Midbrain (tissue), 1 donor: ENCODE data around the gene DLGAP5.

Experiments used
- DNase-seq: peaks from one replicate; lab custom pipeline; 2025; lab: John Stamatoyannopoulos, UW

The DLGAP5 gene, protein sequence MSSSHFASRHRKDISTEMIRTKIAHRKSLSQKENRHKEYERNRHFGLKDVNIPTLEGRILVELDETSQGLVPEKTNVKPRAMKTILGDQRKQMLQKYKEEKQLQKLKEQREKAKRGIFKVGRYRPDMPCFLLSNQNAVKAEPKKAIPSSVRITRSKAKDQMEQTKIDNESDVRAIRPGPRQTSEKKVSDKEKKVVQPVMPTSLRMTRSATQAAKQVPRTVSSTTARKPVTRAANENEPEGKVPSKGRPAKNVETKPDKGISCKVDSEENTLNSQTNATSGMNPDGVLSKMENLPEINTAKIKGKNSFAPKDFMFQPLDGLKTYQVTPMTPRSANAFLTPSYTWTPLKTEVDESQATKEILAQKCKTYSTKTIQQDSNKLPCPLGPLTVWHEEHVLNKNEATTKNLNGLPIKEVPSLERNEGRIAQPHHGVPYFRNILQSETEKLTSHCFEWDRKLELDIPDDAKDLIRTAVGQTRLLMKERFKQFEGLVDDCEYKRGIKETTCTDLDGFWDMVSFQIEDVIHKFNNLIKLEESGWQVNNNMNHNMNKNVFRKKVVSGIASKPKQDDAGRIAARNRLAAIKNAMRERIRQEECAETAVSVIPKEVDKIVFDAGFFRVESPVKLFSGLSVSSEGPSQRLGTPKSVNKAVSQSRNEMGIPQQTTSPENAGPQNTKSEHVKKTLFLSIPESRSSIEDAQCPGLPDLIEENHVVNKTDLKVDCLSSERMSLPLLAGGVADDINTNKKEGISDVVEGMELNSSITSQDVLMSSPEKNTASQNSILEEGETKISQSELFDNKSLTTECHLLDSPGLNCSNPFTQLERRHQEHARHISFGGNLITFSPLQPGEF

DNA sequence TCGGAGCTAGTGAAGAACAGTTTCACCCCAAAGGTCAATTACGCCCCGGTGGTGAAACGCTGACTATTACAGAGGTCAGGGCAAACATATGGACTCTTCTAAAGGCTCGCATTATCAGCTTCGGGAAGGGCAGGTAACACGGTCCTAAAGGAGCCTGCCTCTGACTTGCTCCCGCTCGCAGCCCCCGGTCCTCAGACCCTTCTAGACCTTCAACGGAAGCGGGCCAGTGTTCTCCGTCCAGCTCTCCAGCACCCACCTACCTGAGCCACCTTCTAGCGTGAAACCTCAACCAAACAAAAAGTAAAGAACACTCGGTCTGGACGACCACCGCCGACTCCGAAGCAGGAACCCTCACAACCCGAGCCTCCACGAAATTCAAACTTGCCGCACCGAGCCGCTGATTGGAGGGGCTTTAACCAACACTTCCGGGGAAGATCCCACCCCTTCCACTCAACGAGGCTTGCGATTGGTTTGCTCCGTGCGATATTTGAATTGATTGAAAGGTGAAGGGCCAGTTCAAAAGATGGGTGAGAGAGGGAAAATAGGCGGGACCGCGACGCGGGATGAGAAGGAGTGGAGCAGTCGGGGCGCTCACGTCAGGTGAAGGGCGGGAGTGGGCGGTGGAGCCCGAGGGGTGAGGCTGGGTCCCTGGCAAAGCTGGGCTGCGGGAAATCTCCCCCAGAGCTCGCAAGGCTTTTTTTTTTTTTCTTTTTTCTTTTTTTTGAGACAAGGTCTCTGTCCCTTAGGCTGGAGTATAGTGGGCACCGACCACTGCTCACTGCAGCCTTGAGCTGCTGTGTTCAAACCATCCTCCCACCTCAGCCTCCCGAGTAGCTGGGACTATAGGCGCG lies at the start of gene DLGAP5:
TSS of gene DLGAP5 (minus strand) at position 383 of the 851 bp plus-strand sequence. CDS start 2,406 bp downstream, outside the sequence.
- DNase-seq, result peak; percentile 95

DNA sequence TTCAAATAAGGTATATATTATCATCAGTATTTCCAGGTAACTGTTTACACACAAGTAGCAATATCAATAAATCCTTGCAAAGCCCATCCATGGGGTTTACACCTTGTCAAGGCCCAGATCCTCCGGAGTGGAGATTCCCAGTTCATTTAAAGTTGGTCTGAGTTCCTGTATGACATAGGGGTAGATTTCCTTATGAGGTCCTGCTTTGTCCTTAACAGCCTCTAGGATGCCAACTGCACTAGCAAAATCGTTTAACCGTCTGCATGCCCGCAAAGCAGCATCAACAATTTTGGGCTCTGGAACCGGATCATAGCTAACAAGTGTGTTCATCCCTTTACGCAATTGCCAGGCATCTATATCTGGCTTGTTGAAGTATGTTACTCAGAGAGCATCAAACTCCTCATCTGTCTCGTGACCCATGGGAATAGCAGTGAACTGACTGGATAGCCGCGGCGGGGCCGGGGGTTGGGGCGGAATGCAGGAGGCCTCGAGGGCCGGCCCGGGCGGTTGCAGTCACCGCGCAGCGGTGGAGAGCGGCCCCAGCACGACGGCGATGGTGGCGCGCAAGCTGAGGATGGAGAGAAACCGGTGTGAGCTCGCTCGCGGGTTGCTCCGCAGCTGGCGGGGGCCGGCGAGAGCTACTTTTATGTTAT lies 49.3 kb upstream of the DLGAP5 start:
- no peak for DNase-seq

DNA sequence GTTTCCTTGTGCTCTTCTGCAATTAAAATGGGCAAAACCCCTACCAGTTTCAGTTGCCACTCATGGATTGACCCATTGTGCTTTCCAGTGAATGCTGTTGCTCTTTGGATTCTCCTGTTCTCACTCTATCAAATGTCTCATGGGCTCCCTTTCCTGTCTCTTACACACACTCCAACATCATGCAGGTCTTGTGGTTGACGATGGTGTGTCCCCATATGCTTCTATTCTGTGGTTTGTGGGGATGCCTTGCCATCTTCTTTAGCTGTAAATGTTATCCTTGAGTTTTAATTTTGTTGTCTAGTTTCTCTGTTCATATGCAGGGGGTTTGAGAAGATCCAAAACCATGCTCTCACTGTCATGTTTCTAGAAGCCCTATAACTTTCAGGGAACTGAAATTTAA lies 47.9 kb upstream of the DLGAP5 start:
- DNase-seq, result no peak

DNA sequence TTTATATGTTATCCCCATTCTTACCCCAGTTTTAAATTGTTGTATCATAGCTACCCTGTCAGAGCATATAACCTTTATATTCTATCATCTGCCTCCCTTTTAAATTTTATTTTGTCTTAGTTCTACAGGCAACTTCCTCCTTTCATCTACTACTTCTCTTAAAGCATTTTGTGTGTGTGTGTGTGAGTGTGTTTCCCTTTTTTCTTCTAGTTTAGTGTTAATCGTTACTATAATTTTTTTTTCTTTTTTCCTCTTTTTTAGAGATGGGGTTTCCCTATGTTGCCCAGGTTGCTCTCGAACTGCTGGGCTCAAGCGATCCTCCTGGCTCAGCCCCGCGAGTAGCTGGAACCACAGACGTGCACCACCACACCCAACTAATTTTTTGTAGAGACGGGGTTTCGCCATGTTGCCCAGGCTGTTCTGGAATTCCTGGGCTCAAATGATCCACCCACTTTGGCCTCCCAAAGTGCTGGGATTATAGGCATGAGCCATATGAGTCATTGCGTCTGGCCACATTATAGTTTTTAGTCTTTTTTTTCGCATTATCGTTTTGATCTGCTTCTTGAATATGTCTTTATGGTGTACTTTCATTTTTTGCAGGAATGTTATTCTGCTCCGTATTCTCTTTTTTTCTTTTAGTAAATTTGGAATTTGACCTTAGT lies 46.8 kb upstream of the DLGAP5 start:
- no peak for DNase-seq

DNA sequence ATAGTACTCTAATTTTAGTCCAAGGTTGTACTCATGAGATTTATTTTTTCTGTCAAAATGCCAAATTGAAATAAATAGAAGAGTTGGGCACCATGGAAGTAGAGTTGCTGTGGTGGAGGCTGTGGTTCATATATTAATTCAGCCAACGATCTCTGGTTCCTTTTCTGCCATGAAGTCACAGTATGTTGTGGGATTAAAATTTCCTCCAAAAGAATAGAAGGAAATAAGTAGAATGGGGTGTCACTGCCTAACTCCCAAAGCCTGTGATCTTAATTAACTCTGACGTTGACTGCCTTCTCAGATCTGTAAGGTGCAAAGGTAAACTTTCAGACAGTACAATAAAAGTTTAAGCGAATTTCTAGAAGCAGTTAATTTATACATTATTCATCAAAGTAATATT lies 42.2 kb upstream of the DLGAP5 start:
- no peak for DNase-seq

DNA sequence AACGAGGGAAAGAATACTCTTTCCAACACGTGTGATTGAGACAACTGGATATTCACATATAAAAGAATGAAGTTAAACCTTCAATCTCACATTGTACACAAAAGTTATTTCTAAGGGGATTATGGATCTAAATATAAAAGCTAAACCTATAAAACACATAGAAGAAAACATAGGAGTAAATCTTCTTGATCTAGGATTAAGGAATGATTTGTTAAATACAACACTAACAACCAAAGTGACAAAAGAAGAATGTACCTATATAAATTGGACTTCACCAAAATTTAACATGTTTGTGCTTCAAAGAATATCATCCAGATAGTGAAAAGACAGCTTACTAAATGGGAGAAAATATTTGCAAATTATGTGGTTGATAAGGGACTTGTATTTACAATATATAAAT lies 36.9 kb upstream of the DLGAP5 start:
- DNase-seq, result no peak

DNA sequence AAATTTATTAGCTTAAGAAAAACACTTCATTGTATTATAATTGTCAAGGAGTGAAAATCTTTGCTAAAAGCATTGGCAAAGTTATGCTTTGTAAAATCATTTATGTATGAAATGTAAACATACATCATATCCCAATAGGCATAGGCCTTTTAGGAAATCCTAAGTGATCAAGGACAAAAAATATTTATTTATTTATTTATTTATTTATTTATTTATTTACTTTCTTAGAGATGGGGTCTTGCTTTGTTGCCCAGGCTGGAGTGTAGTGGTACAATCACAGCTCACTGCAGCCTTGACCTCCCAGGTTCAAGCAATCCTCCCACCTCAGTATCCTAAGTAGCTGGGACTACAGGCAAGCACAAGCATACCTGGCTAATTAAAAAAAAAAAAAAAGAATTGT lies 32.0 kb upstream of the DLGAP5 start:
- no peak for DNase-seq

DNA sequence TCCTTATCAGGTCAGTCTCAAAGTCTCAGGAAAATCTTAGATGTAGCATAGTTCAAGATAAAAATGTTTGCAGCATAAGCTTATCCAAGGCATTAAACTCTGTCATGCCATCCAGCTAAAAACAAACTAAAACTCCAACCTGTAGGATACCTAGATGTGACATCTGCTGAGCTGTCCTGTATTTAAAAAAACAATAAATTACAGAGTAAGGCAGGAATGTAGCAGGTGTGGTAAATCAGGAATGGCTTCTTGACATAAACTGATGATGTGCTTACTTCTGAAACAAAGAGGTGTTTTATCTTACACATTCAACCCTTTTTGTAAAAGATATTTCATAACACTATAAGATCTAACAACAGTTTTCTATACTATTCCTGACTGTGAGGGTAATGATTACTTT lies 30.6 kb upstream of the DLGAP5 start:
- DNase-seq, result no peak

DNA sequence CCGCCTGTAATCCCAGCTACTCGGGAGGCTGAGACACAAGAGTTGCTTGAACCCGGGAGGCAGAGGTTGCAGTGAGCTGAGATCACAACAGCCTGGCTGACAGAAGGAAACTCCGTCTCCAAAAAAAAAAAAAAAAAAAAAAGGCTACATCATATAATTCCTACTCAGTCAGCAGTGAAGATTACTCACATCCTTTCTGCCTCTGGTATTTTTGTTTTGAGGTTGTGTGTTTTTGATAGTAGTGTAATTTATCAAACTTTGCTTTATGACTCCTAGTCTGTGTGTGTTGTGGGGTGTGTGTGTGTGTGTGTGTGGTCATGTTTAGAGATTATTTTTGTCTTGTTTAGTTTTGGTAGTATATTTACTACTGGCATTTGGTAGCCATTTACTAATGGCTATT lies 29.8 kb upstream of the DLGAP5 start:
- no peak for DNase-seq

DNA sequence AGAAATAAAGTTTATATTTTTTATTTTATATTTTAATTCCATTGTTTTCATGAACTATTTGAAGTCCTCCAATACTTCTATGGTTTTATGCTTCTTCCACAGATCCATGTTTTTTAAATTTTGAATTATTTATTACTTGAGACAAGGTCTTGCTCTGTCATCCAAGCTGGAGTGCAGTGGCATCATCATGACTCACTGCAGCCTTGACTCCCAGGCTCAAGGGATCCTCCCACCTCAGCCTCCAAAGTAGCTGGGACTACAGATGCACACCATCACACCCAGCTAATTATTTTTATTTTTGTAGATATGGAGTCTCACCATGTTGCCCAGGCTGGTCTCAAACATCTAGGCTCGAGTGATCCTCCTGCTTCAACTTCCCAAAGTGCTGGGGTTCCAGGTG lies 28.8 kb upstream of the DLGAP5 start:
- DNase-seq, result no peak

DNA sequence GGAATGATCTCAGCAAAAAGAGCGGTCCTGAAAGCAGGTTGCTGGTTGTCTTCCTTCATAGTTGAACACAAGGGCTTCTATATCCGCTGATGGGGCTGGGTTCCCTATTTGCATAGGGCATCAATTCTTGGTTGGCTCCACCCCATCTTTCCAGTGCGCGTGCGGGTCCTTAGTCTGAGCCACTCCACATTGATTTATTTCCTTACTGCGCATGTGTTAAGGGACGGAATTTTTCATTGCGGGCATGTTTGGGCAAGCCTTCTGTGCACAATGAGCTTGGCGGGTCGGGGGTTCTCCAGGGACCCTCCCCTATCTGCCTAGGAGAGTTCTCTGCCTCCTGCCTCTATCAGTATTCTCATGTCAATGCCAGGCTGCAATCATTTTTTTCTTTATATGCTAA lies 21.2 kb upstream of the DLGAP5 start:
- DNase-seq, result no peak

DNA sequence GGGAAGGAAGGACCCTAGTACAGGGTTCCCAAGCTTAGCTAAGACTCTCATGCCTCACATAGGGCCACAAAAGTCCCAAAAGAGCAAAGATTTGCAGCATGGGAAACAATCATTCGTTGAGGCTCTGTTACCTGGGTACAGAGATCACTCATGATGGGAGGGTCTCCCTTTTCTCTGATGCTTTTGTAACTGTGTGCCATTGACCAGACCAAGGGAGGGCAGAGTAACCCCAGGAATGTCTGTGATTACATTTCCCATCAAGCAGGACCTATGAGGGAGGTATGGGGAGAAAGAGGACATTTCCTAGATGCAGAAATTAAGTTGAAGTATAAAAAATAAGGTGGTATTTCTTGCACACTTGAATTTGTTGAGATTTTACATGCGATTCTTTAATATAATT lies 16.4 kb upstream of the DLGAP5 start:
- DNase-seq, result no peak

DNA sequence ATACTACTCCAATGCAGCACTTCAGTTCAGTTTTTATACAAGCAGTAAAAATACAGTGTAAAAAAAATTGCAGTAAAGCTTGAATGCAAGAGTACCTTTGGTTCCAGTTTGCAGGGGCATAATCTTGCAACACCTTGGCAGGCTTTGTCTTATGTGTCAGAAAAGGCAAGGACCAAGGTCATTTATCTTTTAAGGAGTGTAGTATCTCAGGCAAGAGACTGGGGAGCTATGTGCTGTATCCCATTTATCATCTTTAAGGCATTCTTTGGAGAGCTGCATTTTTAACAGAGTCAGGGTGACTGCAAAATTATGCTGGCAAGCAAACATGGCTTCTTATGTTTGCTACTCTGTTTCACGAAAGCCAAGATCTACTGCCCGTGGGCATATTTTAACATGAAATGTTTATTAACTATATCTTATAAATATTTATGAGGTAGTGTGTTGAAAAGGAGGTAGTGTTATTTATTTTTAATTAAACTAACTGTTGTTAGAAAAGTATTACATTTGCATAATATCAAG lies 14.8 kb upstream of the DLGAP5 start:
- DNase-seq, result no peak

DNA sequence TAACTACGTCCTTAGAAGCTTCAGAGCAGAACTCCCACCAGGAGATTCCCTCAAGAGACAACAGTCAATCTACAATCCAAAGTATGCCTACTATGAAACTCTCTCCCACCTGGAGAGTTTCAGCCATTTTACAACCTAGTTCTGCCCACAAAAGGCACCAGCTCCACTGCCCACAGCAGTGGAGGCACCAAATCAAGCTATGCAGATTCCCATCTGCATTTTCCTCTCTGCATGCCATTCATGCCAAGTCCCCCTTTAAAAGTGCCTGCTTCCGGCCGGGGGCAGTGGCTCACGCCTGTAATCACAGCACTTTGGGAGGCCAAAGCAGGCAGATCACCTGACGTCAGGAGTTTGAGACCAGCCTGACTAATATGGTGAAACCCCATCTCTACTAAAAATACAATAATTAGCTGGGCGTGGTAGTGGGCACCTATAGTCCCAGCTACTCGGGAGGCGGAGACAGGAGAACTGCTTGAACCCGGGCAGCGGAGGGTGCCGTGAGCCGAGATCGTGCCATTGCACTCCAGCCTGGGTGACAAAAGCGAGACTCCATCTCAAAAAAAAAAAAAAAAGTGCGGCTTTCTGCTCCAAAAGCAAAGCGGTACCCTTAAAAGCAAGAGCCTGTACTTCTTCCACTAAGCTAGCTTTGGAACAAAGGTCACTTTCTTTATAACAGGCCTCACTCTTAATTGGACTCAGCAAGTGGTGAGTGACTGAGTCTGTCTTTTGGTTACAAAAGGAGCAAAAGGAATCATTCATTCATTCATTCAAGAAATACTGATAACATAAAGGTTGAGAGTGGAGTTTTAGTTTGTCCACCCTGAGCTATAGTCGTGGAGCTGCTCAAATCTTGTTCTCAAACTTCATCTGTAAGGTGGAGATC lies 10.1 kb upstream of the DLGAP5 start:
- no peak for DNase-seq

DNA sequence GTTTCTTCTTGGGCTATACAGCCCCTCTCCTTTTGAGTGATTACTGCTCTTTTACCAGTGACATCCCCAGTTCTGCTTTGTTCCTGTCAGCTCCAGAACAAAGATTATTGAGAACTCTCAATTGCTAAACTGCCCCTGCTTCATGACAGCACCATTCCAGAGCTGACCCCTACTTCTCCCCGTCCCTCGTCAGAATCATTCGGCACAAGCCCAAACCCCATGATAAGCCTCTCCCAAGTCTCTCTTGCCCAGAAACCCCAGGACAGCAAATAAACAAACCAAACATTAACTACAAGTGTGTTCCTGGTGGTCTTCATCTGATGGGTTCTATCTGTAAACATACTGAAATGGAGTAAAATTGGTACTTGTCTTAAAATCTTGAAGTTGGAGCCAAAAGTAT lies 9.3 kb upstream of the DLGAP5 start:
- DNase-seq, result no peak

DNA sequence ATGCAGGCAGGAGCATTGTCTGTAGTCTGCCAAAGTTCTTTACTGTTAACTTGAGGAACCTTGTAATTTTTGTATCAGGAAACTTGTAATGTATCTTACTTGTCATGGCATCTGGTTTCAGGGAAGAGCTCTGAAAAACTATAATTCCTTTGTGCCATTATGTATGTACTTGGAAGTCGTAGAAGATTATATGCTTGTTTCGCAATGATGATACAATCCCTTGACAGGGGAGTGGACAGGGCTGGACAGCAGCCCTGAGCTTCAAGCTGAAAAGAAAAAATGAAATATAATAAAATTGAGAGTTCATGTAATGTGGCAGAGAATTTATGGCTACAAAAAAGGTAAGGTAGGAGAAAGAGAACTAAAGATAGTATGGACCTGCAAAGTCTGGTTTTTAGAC lies 7.4 kb upstream of the DLGAP5 start:
- DNase-seq, result no peak

DNA sequence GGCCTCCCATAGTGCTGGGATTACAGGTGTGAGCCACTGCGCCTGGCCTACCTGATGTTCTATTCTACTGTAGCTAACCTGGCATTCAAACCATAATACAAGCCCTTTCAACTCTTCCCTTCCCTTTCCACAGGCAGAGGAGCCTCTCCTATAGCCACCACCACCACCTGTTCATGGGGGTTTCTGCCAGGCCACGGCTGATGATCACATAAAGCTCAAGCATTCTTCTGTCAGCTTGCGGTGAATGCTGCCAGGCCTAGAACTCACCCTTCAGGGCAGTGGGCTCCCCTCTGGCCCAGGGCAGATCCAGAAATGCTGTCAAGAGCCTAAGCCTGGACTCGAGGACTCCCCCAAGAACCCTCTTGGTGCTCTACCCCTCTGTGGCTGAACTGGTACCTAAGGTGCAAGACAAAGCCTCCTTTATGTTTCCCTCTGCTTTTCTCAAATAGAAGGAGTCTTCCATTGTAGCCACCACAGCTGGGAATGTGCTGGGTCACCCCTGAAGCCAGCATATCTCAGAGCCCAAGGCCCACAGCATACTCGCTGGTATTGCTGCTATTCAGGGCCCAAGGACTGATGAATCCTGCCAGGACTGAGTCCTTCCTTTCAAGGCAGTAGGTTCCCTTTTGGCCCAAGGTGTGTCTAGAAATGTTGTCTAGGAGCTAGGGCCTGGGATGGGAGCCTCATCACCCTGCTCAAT lies 3.4 kb upstream of the DLGAP5 start:
- DNase-seq, result no peak

DNA sequence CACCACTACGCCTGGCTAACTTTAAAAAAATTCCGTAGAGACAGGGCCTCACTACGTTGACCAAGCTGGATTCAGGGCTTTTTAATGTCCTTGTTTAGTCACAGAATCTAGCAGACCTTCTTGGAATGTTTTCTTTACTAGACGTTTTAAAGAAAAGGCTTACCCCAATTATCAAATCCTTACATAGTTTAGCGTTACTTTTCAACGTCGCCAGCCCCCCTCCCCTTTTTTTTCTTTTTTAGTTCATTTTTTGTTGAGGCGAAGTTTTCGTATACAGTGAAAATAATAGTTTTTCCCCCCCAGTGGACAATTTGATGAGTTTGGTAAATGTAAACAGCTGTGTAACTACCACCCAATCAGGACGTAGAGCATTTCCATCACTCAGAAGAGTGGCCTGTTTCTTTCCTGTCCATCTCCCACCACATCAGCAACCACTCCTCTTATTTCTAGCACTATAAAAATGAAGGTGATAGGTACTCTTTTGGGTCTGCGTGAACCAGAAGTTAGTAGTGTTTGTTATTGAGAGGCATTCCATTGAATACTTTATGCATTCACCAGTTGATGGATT lies 753 bp upstream of the DLGAP5 start:
- no peak for DNase-seq

DNA sequence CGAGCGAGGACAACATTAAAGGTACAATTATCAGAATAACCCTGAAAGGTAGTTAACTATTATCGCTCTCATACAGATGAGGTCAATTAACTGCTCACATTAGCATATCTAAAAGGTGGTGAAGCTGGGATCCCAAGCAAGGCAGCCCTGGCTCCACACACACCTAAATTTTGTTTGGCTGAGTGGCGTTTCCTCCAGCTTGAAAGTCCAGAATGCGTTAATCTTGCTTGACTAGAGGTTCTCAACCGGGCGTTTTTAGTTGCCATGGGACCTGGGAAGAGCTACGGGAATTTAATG lies 531 bp downstream of the DLGAP5 start:
- DNase-seq, result no peak
